ENCODE results near the gene TM4SF5.
A peak's percentile ranks its signal among the peaks of the same experiment; 100 is the strongest.

The TM4SF5 gene

GRCh38 chr17:4811471-4811870 is 39.8 kb downstream of the TM4SF5 start:
- H3K4me3 ChIP-seq (ENCODE audit: low read depth, low read length): no peak overlapping the region
- ChIA-PET POLR2A (interaction anchor here (0.7 kb wide), 1 partner anchor 15 kb away, joined by 4 read pairs; no protein-coding TSS in a partner anchor), CTCF (no interaction called here)
- TF ChIP-seq, protein P1, sequence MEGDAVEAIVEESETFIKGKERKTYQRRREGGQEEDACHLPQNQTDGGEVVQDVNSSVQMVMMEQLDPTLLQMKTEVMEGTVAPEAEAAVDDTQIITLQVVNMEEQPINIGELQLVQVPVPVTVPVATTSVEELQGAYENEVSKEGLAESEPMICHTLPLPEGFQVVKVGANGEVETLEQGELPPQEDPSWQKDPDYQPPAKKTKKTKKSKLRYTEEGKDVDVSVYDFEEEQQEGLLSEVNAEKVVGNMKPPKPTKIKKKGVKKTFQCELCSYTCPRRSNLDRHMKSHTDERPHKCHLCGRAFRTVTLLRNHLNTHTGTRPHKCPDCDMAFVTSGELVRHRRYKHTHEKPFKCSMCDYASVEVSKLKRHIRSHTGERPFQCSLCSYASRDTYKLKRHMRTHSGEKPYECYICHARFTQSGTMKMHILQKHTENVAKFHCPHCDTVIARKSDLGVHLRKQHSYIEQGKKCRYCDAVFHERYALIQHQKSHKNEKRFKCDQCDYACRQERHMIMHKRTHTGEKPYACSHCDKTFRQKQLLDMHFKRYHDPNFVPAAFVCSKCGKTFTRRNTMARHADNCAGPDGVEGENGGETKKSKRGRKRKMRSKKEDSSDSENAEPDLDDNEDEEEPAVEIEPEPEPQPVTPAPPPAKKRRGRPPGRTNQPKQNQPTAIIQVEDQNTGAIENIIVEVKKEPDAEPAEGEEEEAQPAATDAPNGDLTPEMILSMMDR (IDR thresholded peaks at IDR 0.05; ENCODE audit: insufficient read depth, low read length, missing control alignments): no peak
- no peak for DNase-seq (ENCODE audit: low read depth, low spot score)

- POLR2A ChIA-PET: interaction anchor here (0.6 kb wide), 1 partner anchor 135 kb away, joined by 3 read pairs; the partner anchor contains the start of gene PFN1
- no peak overlapping the region for H3K4me3 ChIP-seq (ENCODE audit: low read depth, low read length)
- CTCF ChIA-PET: no interaction called here
- DNase-seq (ENCODE audit: low read depth, low spot score): no peak
- TF ChIP-seq, protein P1 (IDR thresholded peaks at IDR 0.05; ENCODE audit: insufficient read depth, low read length, missing control alignments): no peak
Observed at GRCh38 chr17:4812690-4813089, 41.0 kb downstream of the TM4SF5 start.

- no peak overlapping the region for H3K4me3 ChIP-seq (ENCODE audit: low read depth, low read length)
- TF ChIP-seq, protein P1 (IDR thresholded peaks at IDR 0.05; ENCODE audit: insufficient read depth, low read length, missing control alignments): peak; percentile 20
- no peak for DNase-seq (ENCODE audit: low read depth, low spot score)
- ChIA-PET POLR2A (no interaction called here), CTCF (interaction anchor here (1.5 kb wide), 1 partner anchor 74 kb away, joined by 4 read pairs; no protein-coding TSS in a partner anchor)
Observed at GRCh38 chr17:4815043-4815675, 43.5 kb downstream of the TM4SF5 start.

- DNase-seq (ENCODE audit: low read depth, low spot score): no peak
- no peak overlapping the region for H3K4me3 ChIP-seq (ENCODE audit: low read depth, low read length)
- ChIA-PET POLR2A (no interaction called here), CTCF (interaction anchor here (1.2 kb wide), 1 partner anchor 163 kb away, joined by 3 read pairs; no protein-coding TSS in a partner anchor)
- TF ChIP-seq, protein P1 (IDR thresholded peaks at IDR 0.05; ENCODE audit: insufficient read depth, low read length, missing control alignments): no peak
Observed at GRCh38 chr17:4816826-4817225, 45.1 kb downstream of the TM4SF5 start.

GRCh38 chr17:4818276-4818675 is 46.6 kb downstream of the TM4SF5 start:
- ChIA-PET CTCF (interaction anchor here (1.8 kb wide), 1 partner anchor 85 kb away, joined by 4 read pairs; the partner anchor contains the start of gene CHRNE), POLR2A (interaction anchor here (1.3 kb wide), 1 partner anchor 11 kb away, joined by 3 read pairs; the partner anchor contains the start of gene PLD2)
- DNase-seq (ENCODE audit: low read depth, low spot score): no peak
- no peak overlapping the region for H3K4me3 ChIP-seq (ENCODE audit: low read depth, low read length)
- TF ChIP-seq, protein P1 (IDR thresholded peaks at IDR 0.05; ENCODE audit: insufficient read depth, low read length, missing control alignments): no peak

DNA sequence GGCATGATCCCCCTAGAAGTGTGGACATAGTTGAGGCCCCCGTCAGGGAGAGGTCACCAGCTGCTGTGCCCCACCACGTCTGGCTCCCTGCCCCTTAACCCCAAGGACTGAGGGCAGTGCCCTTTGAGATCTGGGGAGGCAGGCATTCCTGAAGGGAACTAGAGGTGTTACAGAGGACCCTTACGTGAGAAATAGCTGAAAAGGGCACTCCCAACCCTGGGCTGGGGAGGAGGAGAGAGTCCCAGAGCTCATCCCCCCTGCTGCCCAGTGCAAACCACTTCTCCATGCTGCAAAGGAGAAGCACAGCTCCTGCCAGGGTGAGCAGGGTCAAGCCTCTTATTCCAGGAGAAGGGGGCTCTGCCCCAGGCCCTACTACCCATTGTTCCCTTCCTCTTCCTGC is 51.1 kb downstream of the TM4SF5 start:
- POLR2A ChIA-PET: no interaction called here
- TF ChIP-seq, protein P1 (IDR thresholded peaks at IDR 0.05; ENCODE audit: insufficient read depth, low read length, missing control alignments): no peak
- DNase-seq (ENCODE audit: low read depth, low spot score): no peak
- CTCF ChIA-PET: no interaction called here
- no peak overlapping the region for H3K4me3 ChIP-seq (ENCODE audit: low read depth, low read length)

Data from AG04449 (cell line).